Measurements from ENCODE around the gene YIPF2. TPM values are rescaled to one million over a fixed set of nuclear protein-coding genes. Genes with fewer than 3 reads are reported as not detected.
A peak's percentile ranks its signal among the peaks of the same experiment; 100 is the strongest.

YIPF2 gene
- total RNA-seq, 6 experiments from 2014 or later = 23.5 to 46.1 (median 31.4) TPM

DNA sequence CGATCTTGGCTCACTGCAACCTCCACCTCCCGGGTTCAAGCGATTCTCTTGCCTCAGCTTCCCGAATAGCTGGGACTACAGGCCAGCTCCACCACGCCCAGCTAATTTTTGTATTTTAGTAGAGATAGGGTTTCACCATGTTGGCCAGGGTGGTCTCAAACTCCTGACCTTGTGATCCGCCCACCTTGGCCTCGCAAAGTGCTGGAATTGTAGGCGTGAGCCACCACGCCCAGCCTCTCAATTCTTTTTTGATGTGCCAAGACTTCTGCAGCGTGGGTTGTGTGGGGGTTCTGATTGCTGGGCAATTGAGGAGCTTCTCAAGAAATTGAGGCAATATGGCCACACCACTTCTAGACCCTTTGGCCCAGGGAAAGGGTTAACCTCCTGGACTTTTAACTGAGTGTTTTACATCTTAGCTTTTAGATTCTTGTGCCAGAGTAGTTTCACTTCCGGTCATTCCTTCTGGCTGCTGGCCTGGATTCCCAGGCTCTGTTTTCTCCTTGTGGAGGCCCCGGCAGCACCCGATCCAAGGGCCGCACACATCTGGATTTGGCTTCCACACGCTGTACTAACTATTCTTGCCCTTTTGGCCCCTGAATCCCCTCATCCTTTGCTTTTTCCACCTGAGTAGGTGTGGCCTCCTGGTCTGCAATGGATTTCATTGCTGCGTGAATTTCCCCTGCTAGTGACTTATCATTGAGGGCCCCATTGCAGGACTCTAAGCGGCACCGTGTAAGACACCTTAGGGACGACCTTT, 47.1 kb upstream of the YIPF2 start:
- WGBS (ENCODE audit: insufficient coverage, low coverage, low lambda C conversion rate, missing lambda C conversion rate) = 56% methylated on average over 9 of the region's 19 CpGs
- Histone ChIP-seq H3K27me3 (no peaks in the 10 kb centered on the region), H3K4me3 (no peak overlapping the region), H3K9me3 (no peaks in the 10 kb centered on the region), H3K4me1 (peaks cover 0 to 9% (median 4%) of the 10 kb centered on the region in 4 donors), H3K27ac (no peak overlapping the region), H3K36me3 (no peaks in the 10 kb centered on the region)
- TF ChIP-seq, protein P1, sequence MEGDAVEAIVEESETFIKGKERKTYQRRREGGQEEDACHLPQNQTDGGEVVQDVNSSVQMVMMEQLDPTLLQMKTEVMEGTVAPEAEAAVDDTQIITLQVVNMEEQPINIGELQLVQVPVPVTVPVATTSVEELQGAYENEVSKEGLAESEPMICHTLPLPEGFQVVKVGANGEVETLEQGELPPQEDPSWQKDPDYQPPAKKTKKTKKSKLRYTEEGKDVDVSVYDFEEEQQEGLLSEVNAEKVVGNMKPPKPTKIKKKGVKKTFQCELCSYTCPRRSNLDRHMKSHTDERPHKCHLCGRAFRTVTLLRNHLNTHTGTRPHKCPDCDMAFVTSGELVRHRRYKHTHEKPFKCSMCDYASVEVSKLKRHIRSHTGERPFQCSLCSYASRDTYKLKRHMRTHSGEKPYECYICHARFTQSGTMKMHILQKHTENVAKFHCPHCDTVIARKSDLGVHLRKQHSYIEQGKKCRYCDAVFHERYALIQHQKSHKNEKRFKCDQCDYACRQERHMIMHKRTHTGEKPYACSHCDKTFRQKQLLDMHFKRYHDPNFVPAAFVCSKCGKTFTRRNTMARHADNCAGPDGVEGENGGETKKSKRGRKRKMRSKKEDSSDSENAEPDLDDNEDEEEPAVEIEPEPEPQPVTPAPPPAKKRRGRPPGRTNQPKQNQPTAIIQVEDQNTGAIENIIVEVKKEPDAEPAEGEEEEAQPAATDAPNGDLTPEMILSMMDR (IDR thresholded peaks at IDR 0.05) = no peak
- no peak for TF ChIP-seq POLR2A (IDR thresholded peaks at IDR 0.05)
- DNase-seq (no peak), ATAC-seq (peak; percentile 18 to 43 (median 30))
- intact Hi-C loops (cut with DNase I) = no loop called here

- Histone ChIP-seq H3K27ac (no peak overlapping the region), H3K27me3 (no peaks in the 10 kb centered on the region), H3K4me1 (peaks cover 0 to 3% (median under 1%) of the 10 kb centered on the region in 4 donors), H3K9me3 (no peaks in the 10 kb centered on the region), H3K36me3 (no peaks in the 10 kb centered on the region), H3K4me3 (no peak overlapping the region)
- 86% methylated on average over 6 of the region's 8 CpGs for WGBS (ENCODE audit: insufficient coverage, low coverage, low lambda C conversion rate, missing lambda C conversion rate)
- no peak for TF ChIP-seq POLR2A (IDR thresholded peaks at IDR 0.05)
- TF ChIP-seq, protein P1 (IDR thresholded peaks at IDR 0.05) = no peak
- ATAC-seq (no peak), DNase-seq (no peak)
- intact Hi-C loops (cut with DNase I) = no loop called here
These were observed 42.8 kb upstream of the YIPF2 start for GRCh38 chr19:10971107-10971726.

GRCh38 chr19:10968527-10969135, 40.2 kb upstream of the YIPF2 start:
- no peaks in the 10 kb centered on the region for H3K36me3 ChIP-seq
- TF ChIP-seq, protein P1 (IDR thresholded peaks at IDR 0.05) = no peak
- TF ChIP-seq POLR2A (IDR thresholded peaks at IDR 0.05) = no peak
- WGBS (ENCODE audit: insufficient coverage, low coverage, low lambda C conversion rate, missing lambda C conversion rate) = 81% methylated on average over 5 of the region's 10 CpGs
- no peaks in the 10 kb centered on the region for H3K27me3 ChIP-seq
- ATAC-seq (no peak), DNase-seq (no peak)
- H3K9me3 ChIP-seq = no peaks in the 10 kb centered on the region
- H3K27ac ChIP-seq = no peak overlapping the region
- intact Hi-C loops (cut with DNase I) = no loop called here
- no peak overlapping the region for H3K4me3 ChIP-seq
- no peaks in the 10 kb centered on the region for H3K4me1 ChIP-seq

DNA sequence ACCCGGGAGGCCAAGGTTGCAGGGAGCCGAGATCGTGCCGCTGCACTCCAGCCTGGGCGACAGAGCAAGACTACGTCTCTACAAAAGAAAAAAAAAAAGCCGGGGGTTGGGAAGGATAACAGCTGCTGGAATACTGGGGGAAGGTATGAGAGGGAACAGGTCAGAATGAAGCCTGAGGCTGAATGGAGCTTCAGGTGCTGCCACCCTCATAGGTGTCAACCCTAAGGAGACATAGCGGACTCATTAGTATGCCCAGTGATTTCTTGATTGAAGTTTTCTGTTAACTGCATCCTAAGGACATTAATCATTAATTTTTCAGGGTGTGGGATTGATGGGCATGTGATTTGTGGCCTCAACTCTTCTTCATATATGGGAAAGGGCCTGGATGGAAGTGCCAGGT, 38.4 kb upstream of the YIPF2 start:
- TF ChIP-seq, protein P1 (IDR thresholded peaks at IDR 0.05) = no peak
- TF ChIP-seq POLR2A (IDR thresholded peaks at IDR 0.05) = no peak
- peaks cover 0 to 7% (median 0%) of the 10 kb centered on the region in 4 donors for H3K4me1 ChIP-seq
- H3K9me3 ChIP-seq = no peaks in the 10 kb centered on the region
- DNase-seq (no peak), ATAC-seq (no peak)
- no peak overlapping the region for H3K4me3 ChIP-seq
- intact Hi-C loops (cut with DNase I) = no loop called here
- WGBS (ENCODE audit: insufficient coverage, low coverage, low lambda C conversion rate, missing lambda C conversion rate) = 88% methylated on average over 8 of the region's 8 CpGs
- no peaks in the 10 kb centered on the region for H3K36me3 ChIP-seq
- no peak overlapping the region for H3K27ac ChIP-seq
- H3K27me3 ChIP-seq = no peaks in the 10 kb centered on the region

Data from right lobe of liver (tissue), 6 donors.